ENCODE results near the gene TBPL1. TPM values are rescaled to one million over a fixed set of nuclear protein-coding genes. Genes with fewer than 3 reads are reported as not detected.

TBPL1 gene
- total RNA-seq, 4 donors from 2014 or later = 10.1 to 19.1 (median 13.7) TPM

- Histone ChIP-seq H3K9me3 (no peaks in the 10 kb centered on the region), H3K27me3 (no peaks in the 10 kb centered on the region), H3K4me3 (no peak overlapping the region), H3K36me3 (peaks cover 0 to 30% of the 10 kb centered on the region in 2 donors), H3K27ac (peak overlapping the region in 2 of 4 donors; percentile 64 to 67), H3K4me1 (peaks cover 9 to 43% (median 25%) of the 10 kb centered on the region in 3 donors)
- TF ChIP-seq POLR2AphosphoS5 (IDR thresholded peaks at IDR 0.05) (no peak), CTCF (IDR thresholded peaks at IDR 0.05) (no peak), POLR2A (IDR thresholded peaks at IDR 0.05) (no peak), EP300 (IDR thresholded peaks at IDR 0.05) (no peak)
- WGBS, 2 donors (ENCODE audit: low coverage in 1 of 2) = 94 to 100% methylated on average over 1 of the region's 1 CpG
- ATAC-seq = no peak
Observed at GRCh38 chr6:133990321-133990720, 37.3 kb downstream of the TBPL1 start.

GRCh38 chr6:133991096-133991593, 38.1 kb downstream of the TBPL1 start:
- Histone ChIP-seq H3K36me3 (peaks cover 0 to 23% of the 10 kb centered on the region in 2 donors), H3K27me3 (no peaks in the 10 kb centered on the region), H3K9me3 (no peaks in the 10 kb centered on the region), H3K4me1 (peaks cover 9 to 50% (median 25%) of the 10 kb centered on the region in 3 donors), H3K4me3 (no peak overlapping the region), H3K27ac (peak overlapping the region; percentile 42 to 67 (median 57))
- no peak for TF ChIP-seq POLR2AphosphoS5 (IDR thresholded peaks at IDR 0.05)
- TF ChIP-seq EP300 (IDR thresholded peaks at IDR 0.05) = no peak
- TF ChIP-seq POLR2A (IDR thresholded peaks at IDR 0.05) = no peak
- TF ChIP-seq CTCF (IDR thresholded peaks at IDR 0.05) = no peak
- WGBS, 2 donors (ENCODE audit: low coverage in 1 of 2) = 41 to 49% methylated on average over 2 of the region's 2 CpGs
- no peak for ATAC-seq

GRCh38 chr6:133992992-133993680, 40.1 kb downstream of the TBPL1 start:
- Histone ChIP-seq H3K9me3 (no peaks in the 10 kb centered on the region), H3K4me3 (no peak overlapping the region), H3K36me3 (peaks cover 0 to 11% of the 10 kb centered on the region in 2 donors), H3K27ac (peak overlapping the region; percentile 35 to 69 (median 58)), H3K27me3 (no peaks in the 10 kb centered on the region), H3K4me1 (peaks cover 9 to 56% (median 25%) of the 10 kb centered on the region in 3 donors)
- TF ChIP-seq POLR2AphosphoS5 (IDR thresholded peaks at IDR 0.05) (no peak), CTCF (IDR thresholded peaks at IDR 0.05) (no peak), EP300 (IDR thresholded peaks at IDR 0.05) (no peak), POLR2A (IDR thresholded peaks at IDR 0.05) (no peak)
- WGBS, 2 donors (ENCODE audit: low coverage in 1 of 2) = 33 to 36% methylated on average over 6 of the region's 6 CpGs
- ATAC-seq = peak; percentile 33

- no peak for ATAC-seq
- Histone ChIP-seq H3K4me3 (no peak overlapping the region), H3K27me3 (no peaks in the 10 kb centered on the region), H3K27ac (no peak overlapping the region), H3K4me1 (peaks cover 9 to 56% (median 25%) of the 10 kb centered on the region in 3 donors), H3K9me3 (no peaks in the 10 kb centered on the region), H3K36me3 (peaks cover 0 to 5% of the 10 kb centered on the region in 2 donors)
- no peak for TF ChIP-seq POLR2AphosphoS5 (IDR thresholded peaks at IDR 0.05)
- no peak for TF ChIP-seq CTCF (IDR thresholded peaks at IDR 0.05)
- 93 to 100% methylated on average over 1 to 2 of the region's 3 CpGs for WGBS, 2 donors (ENCODE audit: low coverage in 1 of 2)
Observed at GRCh38 chr6:133995296-133995695, 42.3 kb downstream of the TBPL1 start.

- Histone ChIP-seq H3K36me3 (peaks cover 0 to 5% of the 10 kb centered on the region in 2 donors), H3K9me3 (no peaks in the 10 kb centered on the region), H3K4me1 (peaks cover 9 to 53% (median 23%) of the 10 kb centered on the region in 3 donors), H3K27ac (no peak overlapping the region), H3K27me3 (no peaks in the 10 kb centered on the region), H3K4me3 (no peak overlapping the region)
- TF ChIP-seq POLR2AphosphoS5 (IDR thresholded peaks at IDR 0.05) (no peak), POLR2A (IDR thresholded peaks at IDR 0.05) (no peak), EP300 (IDR thresholded peaks at IDR 0.05) (no peak), CTCF (IDR thresholded peaks at IDR 0.05) (no peak)
- ATAC-seq = no peak
- 87 to 100% methylated on average over 3 of the region's 3 CpGs for WGBS, 2 donors (ENCODE audit: low coverage in 1 of 2)
Observed at GRCh38 chr6:133995758-133996157, 42.7 kb downstream of the TBPL1 start.
